Thyroid gland (tissue), 4 donors: Measurements from ENCODE around the gene C9orf50.

Experiments used
- POLR2A ChIP-seq, 2 donors: fragments of 450-650 bp; IDR thresholded peaks; one replicate each; pipeline ENCODE4 v1.6.1; 2017; ENCODE audit warnings: antibody characterized with exemption in 2 of 2, mild to moderate bottlenecking in 2 of 2, moderate library complexity in 1 of 2
- TF ChIP-seq, protein P1 (sequence below), 6 experiments: fragments of 200-600 bp in 3 of 6; fragments of 450-650 bp in 3 of 6; sonication (generic) in 3 of 6; IDR thresholded peaks; one replicate each; pipeline ENCODE4 v1.5.1; 2016 to 2019; ENCODE audit warnings: antibody characterized with exemption in 6 of 6, mild to moderate bottlenecking in 2 of 6, inconsistent platforms in 1 of 6, moderate library complexity in 1 of 6

DNA sequence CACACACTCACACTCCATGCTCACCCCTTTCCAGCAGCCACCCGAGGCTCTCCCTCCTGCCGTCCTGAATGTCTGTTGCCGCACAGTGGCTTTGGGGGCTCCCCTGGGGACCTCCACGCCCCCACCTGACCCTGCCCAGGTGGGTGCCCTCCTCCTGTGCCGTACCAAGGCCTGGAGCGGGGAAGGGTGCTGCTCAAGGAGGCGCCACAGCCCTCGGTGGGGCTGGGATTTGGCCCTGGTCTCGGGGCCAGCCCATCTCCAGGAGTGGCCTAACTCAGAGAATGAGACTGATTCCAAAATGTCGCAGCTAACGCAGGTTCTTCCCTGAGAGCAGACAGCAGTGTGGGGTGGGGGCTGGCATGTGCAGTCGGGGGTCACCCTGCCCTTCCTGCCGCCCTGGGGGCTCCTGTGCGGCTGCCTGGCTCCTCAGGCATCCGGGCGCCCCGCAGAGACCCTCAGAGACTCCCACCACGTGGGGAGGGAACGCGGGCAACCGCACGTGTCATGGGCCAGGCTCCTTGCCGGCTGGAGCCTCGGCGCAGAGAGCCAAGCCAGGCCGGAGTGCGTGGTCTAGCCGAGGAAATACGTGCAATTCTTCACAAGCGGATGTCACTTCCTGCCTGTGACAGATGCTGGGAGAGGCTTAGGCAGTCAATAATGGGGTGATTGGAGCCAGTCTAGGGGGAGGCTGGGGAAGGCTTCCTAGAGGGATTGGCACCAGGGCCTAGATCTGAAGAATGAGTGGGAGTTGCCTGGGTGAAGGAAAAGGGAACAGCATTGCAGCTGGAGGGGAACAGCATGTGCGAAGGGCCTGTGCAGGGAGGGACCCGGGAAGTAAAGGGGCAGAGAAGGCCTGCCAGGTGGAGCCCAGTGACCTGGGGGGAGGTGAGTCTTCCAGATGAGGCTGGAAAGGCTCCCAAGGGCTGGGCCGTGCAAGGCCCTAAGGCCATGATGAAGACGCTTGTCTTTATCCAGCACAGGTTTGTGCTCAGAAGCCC is 44.1 kb downstream of the C9orf50 start:
- TF ChIP-seq, protein P1, sequence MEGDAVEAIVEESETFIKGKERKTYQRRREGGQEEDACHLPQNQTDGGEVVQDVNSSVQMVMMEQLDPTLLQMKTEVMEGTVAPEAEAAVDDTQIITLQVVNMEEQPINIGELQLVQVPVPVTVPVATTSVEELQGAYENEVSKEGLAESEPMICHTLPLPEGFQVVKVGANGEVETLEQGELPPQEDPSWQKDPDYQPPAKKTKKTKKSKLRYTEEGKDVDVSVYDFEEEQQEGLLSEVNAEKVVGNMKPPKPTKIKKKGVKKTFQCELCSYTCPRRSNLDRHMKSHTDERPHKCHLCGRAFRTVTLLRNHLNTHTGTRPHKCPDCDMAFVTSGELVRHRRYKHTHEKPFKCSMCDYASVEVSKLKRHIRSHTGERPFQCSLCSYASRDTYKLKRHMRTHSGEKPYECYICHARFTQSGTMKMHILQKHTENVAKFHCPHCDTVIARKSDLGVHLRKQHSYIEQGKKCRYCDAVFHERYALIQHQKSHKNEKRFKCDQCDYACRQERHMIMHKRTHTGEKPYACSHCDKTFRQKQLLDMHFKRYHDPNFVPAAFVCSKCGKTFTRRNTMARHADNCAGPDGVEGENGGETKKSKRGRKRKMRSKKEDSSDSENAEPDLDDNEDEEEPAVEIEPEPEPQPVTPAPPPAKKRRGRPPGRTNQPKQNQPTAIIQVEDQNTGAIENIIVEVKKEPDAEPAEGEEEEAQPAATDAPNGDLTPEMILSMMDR (IDR thresholded peaks at IDR 0.05) = no peak
- TF ChIP-seq POLR2A (IDR thresholded peaks at IDR 0.05) = peak in 1 of 2 donors; percentile 16
